Mesenchymal stem cell (in vitro differentiated cells and primary cell): ENCODE data around the gene CNDP1.

Experiments used
- DNase-seq: peaks from one replicate; pipeline ENCODE4 v3.0.0-alpha.2; 2013
- H2AFZ ChIP-seq: one replicate; pipeline ENCODE4 v1.6.1; 2013; ENCODE audit warnings: low read depth, mild to moderate bottlenecking, control low read depth, inconsistent platforms, low read length, moderate library complexity
- H2AK5ac ChIP-seq: 2 replicates; pipeline ENCODE4 v1.6.1; 2013; ENCODE audit warnings: low read length, moderate library complexity, mild to moderate bottlenecking, inconsistent platforms; ENCODE audit not compliant: severe bottlenecking
- H2BK120ac ChIP-seq: one replicate; pipeline ENCODE4 v1.6.1; 2013; ENCODE audit warnings: low read depth, mild to moderate bottlenecking, inconsistent platforms, low read length, moderate library complexity
- H2BK12ac ChIP-seq, 2 experiments: one replicate each; pipeline ENCODE4 v1.6.1; 2013; ENCODE audit warnings: inconsistent platforms in 2 of 2, low read length in 2 of 2, mild to moderate bottlenecking in 2 of 2, moderate library complexity in 2 of 2, control low read depth in 1 of 2
- H2BK15ac ChIP-seq: one replicate; pipeline ENCODE4 v1.6.1; 2013; ENCODE audit warnings: mild to moderate bottlenecking, low read depth, inconsistent platforms; ENCODE audit not compliant: poor library complexity, severe bottlenecking
- H2BK5ac ChIP-seq: 2 replicates; pipeline ENCODE4 v1.6.1; 2013; ENCODE audit warnings: low read depth, mild to moderate bottlenecking, low read length, control low read depth, inconsistent platforms; ENCODE audit not compliant: poor library complexity, severe bottlenecking
- H3K14ac ChIP-seq, 2 experiments: one replicate each; pipeline ENCODE4 v1.6.1; 2013; ENCODE audit warnings: inconsistent platforms in 2 of 2, low read length in 2 of 2, control low read depth in 1 of 2, mild to moderate bottlenecking in 1 of 2, moderate library complexity in 1 of 2
- H3K18ac ChIP-seq, 2 experiments: one replicate each; pipeline ENCODE4 v1.6.1; 2013; ENCODE audit warnings: inconsistent platforms in 2 of 2, low read length in 2 of 2, control low read depth in 1 of 2, low read depth in 1 of 2, mild to moderate bottlenecking in 1 of 2
- H3K23ac ChIP-seq, 2 experiments: one replicate each; pipeline ENCODE4 v1.6.1; 2013; ENCODE audit warnings: inconsistent platforms in 2 of 2, low read length in 2 of 2, mild to moderate bottlenecking in 2 of 2, moderate library complexity in 2 of 2, control low read depth in 1 of 2
- H3K27ac ChIP-seq: 2 replicates; pipeline ENCODE4 v1.5.1; 2013; ENCODE audit warnings: mild to moderate bottlenecking, moderate library complexity, low read length, control low read depth, inconsistent platforms; ENCODE audit not compliant: poor library complexity, severe bottlenecking
- H3K27me3 ChIP-seq, 2 experiments: 2 replicates each; pipeline versions ENCODE4 v1.6.1 to v1.7.0; 2013; ENCODE audit warnings: low read length in 2 of 2, mild to moderate bottlenecking in 2 of 2, moderate library complexity in 2 of 2, control low read depth in 1 of 2, inconsistent platforms in 1 of 2; ENCODE audit not compliant: control insufficient read depth in 1 of 2, insufficient read depth in 1 of 2
- H3K36me3 ChIP-seq, 2 experiments: 2 replicates each; pipeline versions ENCODE4 v1.6.1 to v1.7.0; 2013; ENCODE audit warnings: low read length in 2 of 2, control low read depth in 1 of 2, inconsistent platforms in 1 of 2, low read depth in 1 of 2, mild to moderate bottlenecking in 1 of 2; ENCODE audit not compliant: insufficient read depth in 2 of 2, control insufficient read depth in 1 of 2
- H3K4ac ChIP-seq, 2 experiments: one replicate each; pipeline ENCODE4 v1.6.1; 2013; ENCODE audit warnings: inconsistent platforms in 2 of 2, low read length in 2 of 2, mild to moderate bottlenecking in 2 of 2, moderate library complexity in 2 of 2, control low read depth in 1 of 2, low read depth in 1 of 2
- H3K4me1 ChIP-seq: 2 replicates; pipeline ENCODE4 v1.6.1; 2013; ENCODE audit warnings: low read depth, low read length, control low read depth; ENCODE audit not compliant: control insufficient read depth, insufficient read depth
- H3K4me2 ChIP-seq: 2 replicates; pipeline ENCODE4 v1.6.1; 2013; ENCODE audit warnings: low read length, mild to moderate bottlenecking, inconsistent platforms; ENCODE audit not compliant: poor library complexity, severe bottlenecking
- H3K4me3 ChIP-seq, 2 experiments: 2 replicates each; pipeline versions ENCODE4 v1.5.1 to v1.7.0; 2013; ENCODE audit warnings: low read length in 2 of 2, mild to moderate bottlenecking in 2 of 2, control low read depth in 1 of 2, low read depth in 1 of 2; ENCODE audit not compliant: insufficient read depth in 1 of 2
- H3K79me1 ChIP-seq: replicated peaks from 2 replicates; pipeline ENCODE4 v1.6.1; 2013; ENCODE audit warnings: mild to moderate bottlenecking, control low read depth, low read length, inconsistent platforms; ENCODE audit not compliant: poor library complexity, severe bottlenecking
- H3K9ac ChIP-seq: 2 replicates; pipeline ENCODE4 v1.7.0; 2013; ENCODE audit warnings: mild to moderate bottlenecking, low read length, moderate library complexity
- H3K9me3 ChIP-seq: 2 replicates; pipeline ENCODE4 v1.7.0; 2013; ENCODE audit warnings: mild to moderate bottlenecking, low read length; ENCODE audit not compliant: control insufficient read depth
- H4K8ac ChIP-seq: one replicate; pipeline ENCODE4 v1.6.1; 2013; ENCODE audit warnings: inconsistent platforms, mild to moderate bottlenecking, low read length, moderate library complexity
- H4K91ac ChIP-seq: one replicate; pipeline ENCODE4 v1.6.1; 2013; ENCODE audit warnings: mild to moderate bottlenecking, low read length, inconsistent platforms
- WGBS: methylation state at CpG from one replicate; pipeline ENCODE4 v1.1.7; 2013; ENCODE audit warnings: mixed read lengths; 5-methylcytosine and 5-hydroxymethylcytosine counted together

CNDP1 gene

GRCh38 chr18:74608681-74609080 is 74.4 kb downstream of the CNDP1 start:
- no peak overlapping the region for H4K91ac ChIP-seq
- H3K4me3 ChIP-seq, result no peak overlapping the region
- no peak for DNase-seq
- no peak overlapping the region for H2BK120ac ChIP-seq
- no peak overlapping the region for H3K4me2 ChIP-seq
- H3K14ac ChIP-seq, result no peak overlapping the region
- no peak overlapping the region for H3K23ac ChIP-seq
- no peak overlapping the region for H3K18ac ChIP-seq
- no peak overlapping the region for H2BK15ac ChIP-seq
- no peak overlapping the region for H2BK5ac ChIP-seq
- H3K4ac ChIP-seq, result no peak overlapping the region
- no peaks in the 10 kb centered on the region for H3K9me3 ChIP-seq
- H3K27me3 ChIP-seq, result no peaks in the 10 kb centered on the region
- no peaks in the 10 kb centered on the region for H3K36me3 ChIP-seq
- no peak overlapping the region for H2AFZ ChIP-seq
- no peak overlapping the region for H2BK12ac ChIP-seq
- H4K8ac ChIP-seq, result no peak overlapping the region
- no peak overlapping the region for H2AK5ac ChIP-seq
- WGBS, result 96% methylated on average over 2 of the region's 2 CpGs
- H3K9ac ChIP-seq, result no peak overlapping the region
- peaks cover 6% of the 10 kb centered on the region for H3K4me1 ChIP-seq
- H3K27ac ChIP-seq, result no peak overlapping the region
- peaks cover 31% of the 10 kb centered on the region for H3K79me1 ChIP-seq

- H3K9me3 ChIP-seq, result peaks cover under 1% of the 10 kb centered on the region
- 84% methylated on average over 3 of the region's 3 CpGs for WGBS
Observed at GRCh38 chr18:74609535-74609934, 75.2 kb downstream of the CNDP1 start.

GRCh38 chr18:74610051-74610615 is 75.8 kb downstream of the CNDP1 start:
- no peak for DNase-seq
- H2BK15ac ChIP-seq, result no peak overlapping the region
- no peak overlapping the region for H3K4me2 ChIP-seq
- H3K36me3 ChIP-seq, result no peaks in the 10 kb centered on the region
- H3K27me3 ChIP-seq, result no peaks in the 10 kb centered on the region
- no peak overlapping the region for H2AK5ac ChIP-seq
- H3K4me1 ChIP-seq, result peaks cover 2% of the 10 kb centered on the region
- no peak overlapping the region for H3K23ac ChIP-seq
- peaks cover 32% of the 10 kb centered on the region for H3K79me1 ChIP-seq
- H3K14ac ChIP-seq, result no peak overlapping the region
- H3K9ac ChIP-seq, result no peak overlapping the region
- WGBS, result 100% methylated on average over 6 of the region's 7 CpGs
- no peak overlapping the region for H2BK5ac ChIP-seq
- H4K8ac ChIP-seq, result no peak overlapping the region
- no peak overlapping the region for H2AFZ ChIP-seq
- no peak overlapping the region for H4K91ac ChIP-seq
- H3K4ac ChIP-seq, result no peak overlapping the region
- H2BK120ac ChIP-seq, result no peak overlapping the region
- no peak overlapping the region for H3K18ac ChIP-seq
- no peak overlapping the region for H3K27ac ChIP-seq
- peaks cover 5% of the 10 kb centered on the region for H3K9me3 ChIP-seq
- H2BK12ac ChIP-seq, result no peak overlapping the region
- H3K4me3 ChIP-seq, result no peak overlapping the region

More at GRCh38 chr18:74609535-74609934, 75.2 kb downstream of the CNDP1 start:
- H3K14ac ChIP-seq, result no peak overlapping the region
- H2AFZ ChIP-seq, result no peak overlapping the region
- no peak overlapping the region for H2BK15ac ChIP-seq
- no peak overlapping the region for H3K27ac ChIP-seq
- no peak overlapping the region for H2BK120ac ChIP-seq
- H3K23ac ChIP-seq, result no peak overlapping the region
- no peaks in the 10 kb centered on the region for H3K36me3 ChIP-seq
- peaks cover 29% of the 10 kb centered on the region for H3K79me1 ChIP-seq
- DNase-seq, result peak; percentile 75
- no peak overlapping the region for H4K91ac ChIP-seq
- peaks cover 4% of the 10 kb centered on the region for H3K4me1 ChIP-seq
- H3K18ac ChIP-seq, result no peak overlapping the region
- H2BK5ac ChIP-seq, result no peak overlapping the region
- no peaks in the 10 kb centered on the region for H3K27me3 ChIP-seq
- H3K4me3 ChIP-seq, result no peak overlapping the region
- H3K9ac ChIP-seq, result no peak overlapping the region
- no peak overlapping the region for H2BK12ac ChIP-seq
- H3K4me2 ChIP-seq, result no peak overlapping the region
- no peak overlapping the region for H3K4ac ChIP-seq
- no peak overlapping the region for H2AK5ac ChIP-seq
- no peak overlapping the region for H4K8ac ChIP-seq

- Histone ChIP-seq H2AK5ac (no peak overlapping the region), H4K8ac (no peak overlapping the region), H3K79me1 (peaks cover 30% of the 10 kb centered on the region), H3K9ac (no peak overlapping the region), H2AFZ (no peak overlapping the region), H3K23ac (no peak overlapping the region), H3K4ac (no peak overlapping the region), H2BK5ac (no peak overlapping the region), H2BK15ac (no peak overlapping the region), H3K27me3 (no peaks in the 10 kb centered on the region), H3K9me3 (peaks cover 5% of the 10 kb centered on the region), H4K91ac (no peak overlapping the region), H3K18ac (no peak overlapping the region), H3K4me1 (no peaks in the 10 kb centered on the region), H3K14ac (no peak overlapping the region), H3K4me3 (no peak overlapping the region), H3K27ac (no peak overlapping the region), H2BK120ac (no peak overlapping the region), H3K36me3 (no peaks in the 10 kb centered on the region), H2BK12ac (no peak overlapping the region), H3K4me2 (no peak overlapping the region)
- no CpG with 5 or more reads among the region's 1 CpG for WGBS
- DNase-seq, result no peak
Observed at GRCh38 chr18:74610860-74611259, 76.6 kb downstream of the CNDP1 start.
